ENCODE results near the gene SNX30.

Gene SNX30

GRCh38 chr9:112831281-112831851 lies 80.8 kb downstream of the SNX30 start:
- no peak for DNase-seq

- no peak for DNase-seq
These were observed 81.4 kb downstream of the SNX30 start for GRCh38 chr9:112831969-112832368.

GRCh38 chr9:112833081-112833480 lies 82.5 kb downstream of the SNX30 start:
- no peak for DNase-seq

GRCh38 chr9:112836394-112836793 lies 85.8 kb downstream of the SNX30 start:
- DNase-seq = no peak

GRCh38 chr9:112838342-112838741 lies 87.8 kb downstream of the SNX30 start:
- no peak for DNase-seq

- DNase-seq = no peak
These were observed 88.8 kb downstream of the SNX30 start for GRCh38 chr9:112839331-112839730.

GRCh38 chr9:112841261-112841660 lies 90.7 kb downstream of the SNX30 start:
- no peak for DNase-seq

- DNase-seq = no peak
These were observed 92.0 kb downstream of the SNX30 start for GRCh38 chr9:112842555-112842954.

- DNase-seq = peak; percentile 71
These were observed 94.4 kb downstream of the SNX30 start for GRCh38 chr9:112844771-112845542.

GRCh38 chr9:112846528-112847488 lies 96.2 kb downstream of the SNX30 start:
- DNase-seq = no peak

GRCh38 chr9:112848316-112849151 lies 98.0 kb downstream of the SNX30 start:
- DNase-seq = no peak

- no peak for DNase-seq
These were observed 98.9 kb downstream of the SNX30 start for GRCh38 chr9:112849363-112849922.

- DNase-seq = no peak
These were observed 100.3 kb downstream of the SNX30 start for GRCh38 chr9:112850840-112851239.

GRCh38 chr9:112852741-112853504 lies 102.4 kb downstream of the SNX30 start:
- DNase-seq = no peak

- DNase-seq = no peak
These were observed 103.5 kb downstream of the SNX30 start for GRCh38 chr9:112853882-112854585.

- DNase-seq = no peak
These were observed 104.1 kb downstream of the SNX30 start for GRCh38 chr9:112854657-112855056.

- DNase-seq = no peak
These were observed 105.6 kb downstream of the SNX30 start for GRCh38 chr9:112856200-112856599.

- no peak for DNase-seq
These were observed 106.3 kb downstream of the SNX30 start for GRCh38 chr9:112856843-112857242.

GRCh38 chr9:112858005-112858404 lies 107.4 kb downstream of the SNX30 start:
- DNase-seq = no peak

- DNase-seq = no peak
These were observed 108.1 kb downstream of the SNX30 start for GRCh38 chr9:112858625-112859147.

- DNase-seq = no peak
These were observed 109.9 kb downstream of the SNX30 start for GRCh38 chr9:112860451-112860850.

Measured in CD4-positive, alpha-beta T cell treated with Interleukin-21 for 1 hour (primary cell).